ENCODE results near the gene DAP.
"Not testable (repeated sequence)": the region's sequence is repeated elsewhere in the genome, so short reads cannot be mapped to it uniquely, and the experiment has no call there.

DAP gene

GRCh38 chr5:10761185-10761932, at the start of gene DAP:
DAP (minus strand) TSS chr5:10761234; CDS start chr5:10761068, 166 bp downstream.
- peak; percentile 95 for DNase-seq

GRCh38 chr5:10808347-10809226, 47.6 kb upstream of the DAP start:
- DNase-seq, result no peak

- DNase-seq, result no peak
Observed at GRCh38 chr5:10801931-10802666, 41.1 kb upstream of the DAP start.

- no peak for DNase-seq
Observed at GRCh38 chr5:10800852-10801251, 39.8 kb upstream of the DAP start.

- no peak for DNase-seq
Observed at GRCh38 chr5:10797261-10797660, 36.2 kb upstream of the DAP start.

- peak; percentile 93 for DNase-seq
Observed at GRCh38 chr5:10793785-10794184, 32.8 kb upstream of the DAP start.

- DNase-seq, result no peak
Observed at GRCh38 chr5:10792336-10792735, 31.3 kb upstream of the DAP start.

- DNase-seq, result no peak
Observed at GRCh38 chr5:10789726-10790125, 28.7 kb upstream of the DAP start.

GRCh38 chr5:10789021-10789420, 28.0 kb upstream of the DAP start:
- no peak for DNase-seq

- no peak for DNase-seq
Observed at GRCh38 chr5:10788358-10788757, 27.3 kb upstream of the DAP start.

GRCh38 chr5:10786835-10787234, 25.8 kb upstream of the DAP start:
- DNase-seq, result peak; percentile 13

GRCh38 chr5:10780208-10780607, 19.2 kb upstream of the DAP start:
- DNase-seq, result not testable (repeated sequence)

GRCh38 chr5:10779592-10779991, 18.6 kb upstream of the DAP start:
- no peak for DNase-seq

- no peak for DNase-seq
Observed at GRCh38 chr5:10778179-10778910, 17.3 kb upstream of the DAP start.

- no peak for DNase-seq
Observed at GRCh38 chr5:10775646-10776045, 14.6 kb upstream of the DAP start.

GRCh38 chr5:10772901-10773585, 12.0 kb upstream of the DAP start:
- no peak for DNase-seq

GRCh38 chr5:10768328-10768899, 7.4 kb upstream of the DAP start:
- DNase-seq, result no peak

GRCh38 chr5:10762776-10763500, 1.9 kb upstream of the DAP start:
- no peak for DNase-seq

- no peak for DNase-seq
Observed at GRCh38 chr5:10761933-10762775, 1.1 kb upstream of the DAP start.

GRCh38 chr5:10760921-10761184, 181 bp downstream of the DAP start:
- no peak for DNase-seq

All from NCI-H2171 treated with DMSO at 0.1 percent for 48 hours (cell line).